ENCODE results near the gene XRRA1. TPM values are rescaled to one million over a fixed set of nuclear protein-coding genes. Genes with fewer than 3 reads are reported as not detected.

The XRRA1 gene
- total RNA-seq, 1 donor from 2014 or later, result 8.9 TPM

GRCh38 chr11:74988541-74989259 lies 39.8 kb upstream of the XRRA1 start, which contains the start of gene NEU3:
Gene NEU3, plus strand, starts transcription at chr11:74988933. Its CDS starts 128 bp downstream, at chr11:74989061.
- Histone ChIP-seq H3K4me2 (ENCODE audit: low read length) (peak within 1 kb of the TSS; percentile 89), H3K4me3 (ENCODE audit: insufficient read depth, low read depth, low read length) (peak within 1 kb of the TSS; percentile 71), H2AFZ (ENCODE audit: low read depth, low read length) (peak within 1 kb of the TSS; percentile 73), H3K79me2 (ENCODE audit: insufficient read depth, low read length) (no peaks in the 10 kb centered on the region), H3K9ac (ENCODE audit: low read length) (peak within 1 kb of the TSS; percentile 88), H3K4me1 (ENCODE audit: insufficient read depth, low read length) (no peaks in the 10 kb centered on the region), H3K9me3 (ENCODE audit: insufficient read depth, low read depth, low read length) (no peaks in the 10 kb centered on the region), H3K27ac (ENCODE audit: low read depth, low read length) (peak within 1 kb of the TSS; percentile 61), H3K36me3 (ENCODE audit: insufficient read depth, low read length) (no peaks in the 10 kb centered on the region), H3K27me3 (ENCODE audit: insufficient read depth, low read length) (no peaks in the 10 kb centered on the region), H4K20me1 (ENCODE audit: insufficient read depth, low read length) (peaks cover 6% of the 10 kb centered on the region)
- peaks cover 3% of the 10 kb centered on the region for H3K4me1 Mint-ChIP-seq (ENCODE audit: low read depth, unreplicated experiment)
- TF ChIP-seq CTCF (IDR thresholded peaks at IDR 0.05; ENCODE audit: insufficient read depth, low read depth, low read length) (no peak), EZH2 (IDR thresholded peaks at IDR 0.05; ENCODE audit: insufficient read depth, low read length) (no peak)
- peak within 1 kb of the TSS; percentile 82 for H3K27ac Mint-ChIP-seq (ENCODE audit: unreplicated experiment)
- FAIRE-seq (no peak), DNase-seq (ENCODE audit: low read depth) (peak; percentile 66)
- H3K27me3 Mint-ChIP-seq (ENCODE audit: low read depth, unreplicated experiment), result no peaks in the 10 kb centered on the region
- H3K4me3 Mint-ChIP-seq (ENCODE audit: unreplicated experiment), result peak within 1 kb of the TSS; percentile 95
- no peaks in the 10 kb centered on the region for H3K36me3 Mint-ChIP-seq (ENCODE audit: low read depth, unreplicated experiment)
- no peaks in the 10 kb centered on the region for H3K9me3 Mint-ChIP-seq (ENCODE audit: unreplicated experiment)

DNA sequence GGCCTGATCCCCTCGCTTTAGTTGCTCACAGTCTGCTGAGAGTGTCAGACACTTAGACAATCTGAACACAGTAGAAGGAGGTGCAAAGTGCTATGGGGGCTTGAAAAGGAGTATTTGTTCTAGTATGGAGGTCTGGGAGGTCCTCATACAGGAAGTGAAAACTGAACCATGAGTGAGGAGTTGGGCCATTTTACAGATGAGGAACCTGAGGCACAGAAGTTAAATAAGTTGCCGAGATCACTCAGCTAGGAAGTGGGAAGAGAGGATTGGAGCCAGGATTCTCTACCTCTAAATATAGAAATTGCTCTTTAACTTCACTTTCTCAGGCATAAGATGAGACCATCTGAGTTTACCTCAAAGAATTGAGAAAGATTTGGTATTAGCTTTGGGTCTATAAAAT lies 35.8 kb upstream of the XRRA1 start:
- Mint-ChIP-seq H3K27me3 (ENCODE audit: low read depth, unreplicated experiment) (no peaks in the 10 kb centered on the region), H3K9me3 (ENCODE audit: unreplicated experiment) (no peaks in the 10 kb centered on the region), H3K4me3 (ENCODE audit: unreplicated experiment) (no peak overlapping the region), H3K4me1 (ENCODE audit: low read depth, unreplicated experiment) (peaks cover 2% of the 10 kb centered on the region), H3K27ac (ENCODE audit: unreplicated experiment) (no peak overlapping the region), H3K36me3 (ENCODE audit: low read depth, unreplicated experiment) (peaks cover 7% of the 10 kb centered on the region)
- Histone ChIP-seq H2AFZ (ENCODE audit: low read depth, low read length) (no peak overlapping the region), H3K36me3 (ENCODE audit: insufficient read depth, low read length) (peaks cover 11% of the 10 kb centered on the region), H3K27ac (ENCODE audit: low read depth, low read length) (no peak overlapping the region), H3K4me1 (ENCODE audit: insufficient read depth, low read length) (no peaks in the 10 kb centered on the region), H3K9me3 (ENCODE audit: insufficient read depth, low read depth, low read length) (no peaks in the 10 kb centered on the region), H3K9ac (ENCODE audit: low read length) (no peak overlapping the region), H3K4me2 (ENCODE audit: low read length) (no peak overlapping the region), H3K79me2 (ENCODE audit: insufficient read depth, low read length) (no peaks in the 10 kb centered on the region), H3K27me3 (ENCODE audit: insufficient read depth, low read length) (no peaks in the 10 kb centered on the region), H4K20me1 (ENCODE audit: insufficient read depth, low read length) (peaks cover 2% of the 10 kb centered on the region), H3K4me3 (ENCODE audit: insufficient read depth, low read depth, low read length) (no peak overlapping the region)
- FAIRE-seq (no peak), DNase-seq (ENCODE audit: low read depth) (no peak)
- no peak for TF ChIP-seq CTCF (IDR thresholded peaks at IDR 0.05; ENCODE audit: insufficient read depth, low read depth, low read length)
- no peak for TF ChIP-seq EZH2 (IDR thresholded peaks at IDR 0.05; ENCODE audit: insufficient read depth, low read length)

DNA sequence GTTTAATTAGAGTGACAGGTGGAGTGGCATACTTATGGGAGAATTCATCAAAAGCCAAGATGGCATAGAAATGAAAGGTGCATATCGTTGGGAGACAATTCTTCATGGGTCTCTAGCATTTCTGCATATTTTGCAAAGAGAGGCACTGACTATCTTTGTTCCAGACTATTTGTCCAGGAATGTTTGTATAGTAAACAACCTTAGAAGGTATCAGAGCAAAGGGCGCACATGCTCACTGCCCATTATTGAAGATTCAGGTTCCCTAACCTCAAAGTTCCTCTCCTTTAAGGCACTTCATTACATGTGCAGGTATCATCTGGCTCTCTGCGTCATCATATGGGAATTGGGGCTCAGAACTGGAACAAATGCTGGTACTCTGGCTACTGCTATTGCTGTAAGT lies 35.2 kb upstream of the XRRA1 start:
- no peak overlapping the region for H3K9ac ChIP-seq (ENCODE audit: low read length)
- no peak overlapping the region for H3K4me2 ChIP-seq (ENCODE audit: low read length)
- peaks cover 3% of the 10 kb centered on the region for H4K20me1 ChIP-seq (ENCODE audit: insufficient read depth, low read length)
- Mint-ChIP-seq H3K4me1 (ENCODE audit: low read depth, unreplicated experiment) (no peaks in the 10 kb centered on the region), H3K36me3 (ENCODE audit: low read depth, unreplicated experiment) (peaks cover 7% of the 10 kb centered on the region), H3K27me3 (ENCODE audit: low read depth, unreplicated experiment) (no peaks in the 10 kb centered on the region), H3K9me3 (ENCODE audit: unreplicated experiment) (no peaks in the 10 kb centered on the region), H3K4me3 (ENCODE audit: unreplicated experiment) (no peak overlapping the region), H3K27ac (ENCODE audit: unreplicated experiment) (no peak overlapping the region)
- no peak overlapping the region for H2AFZ ChIP-seq (ENCODE audit: low read depth, low read length)
- H3K36me3 ChIP-seq (ENCODE audit: insufficient read depth, low read length), result peaks cover 11% of the 10 kb centered on the region
- no peaks in the 10 kb centered on the region for H3K4me1 ChIP-seq (ENCODE audit: insufficient read depth, low read length)
- TF ChIP-seq EZH2 (IDR thresholded peaks at IDR 0.05; ENCODE audit: insufficient read depth, low read length), result no peak
- no peak for TF ChIP-seq CTCF (IDR thresholded peaks at IDR 0.05; ENCODE audit: insufficient read depth, low read depth, low read length)
- DNase-seq (ENCODE audit: low read depth) (no peak), FAIRE-seq (no peak)
- no peak overlapping the region for H3K27ac ChIP-seq (ENCODE audit: low read depth, low read length)
- H3K79me2 ChIP-seq (ENCODE audit: insufficient read depth, low read length), result no peaks in the 10 kb centered on the region
- no peaks in the 10 kb centered on the region for H3K27me3 ChIP-seq (ENCODE audit: insufficient read depth, low read length)
- H3K9me3 ChIP-seq (ENCODE audit: insufficient read depth, low read depth, low read length), result no peaks in the 10 kb centered on the region
- no peak overlapping the region for H3K4me3 ChIP-seq (ENCODE audit: insufficient read depth, low read depth, low read length)

All from astrocyte (in vitro differentiated cells and primary cell).